Measurements from ENCODE around the gene AAGAB. TPM values are rescaled to one million over a fixed set of nuclear protein-coding genes. Genes with fewer than 3 reads are reported as not detected.

Gene AAGAB
- total RNA-seq, 1 donor from 2014 or later, result 90.8 TPM

- H3K27me3 ChIP-seq (ENCODE audit: control insufficient read depth, insufficient read depth, low read length), result no peaks in the 10 kb centered on the region
- H3K4me3 ChIP-seq (ENCODE audit: low read depth, low read length), result no peak overlapping the region
- DNase-seq (ENCODE audit: low read depth) (peak; percentile 70), FAIRE-seq (no peak)
- no peak for TF ChIP-seq CTCF (IDR thresholded peaks at IDR 0.05; ENCODE audit: insufficient read depth, low read length, severe bottlenecking)
- H3K36me3 ChIP-seq (ENCODE audit: control insufficient read depth, insufficient read depth, low read length), result peaks cover 1% of the 10 kb centered on the region
Measured at GRCh38 chr15:67196672-67197363, 57.6 kb downstream of the AAGAB start.

- DNase-seq (ENCODE audit: low read depth) (no peak), FAIRE-seq (no peak)
- no peak for TF ChIP-seq CTCF (IDR thresholded peaks at IDR 0.05; ENCODE audit: insufficient read depth, low read length, severe bottlenecking)
- no peak overlapping the region for H3K4me3 ChIP-seq (ENCODE audit: low read depth, low read length)
- no peaks in the 10 kb centered on the region for H3K27me3 ChIP-seq (ENCODE audit: control insufficient read depth, insufficient read depth, low read length)
- peaks cover 1% of the 10 kb centered on the region for H3K36me3 ChIP-seq (ENCODE audit: control insufficient read depth, insufficient read depth, low read length)
Measured at GRCh38 chr15:67196222-67196621, 58.2 kb downstream of the AAGAB start.

- no peak for DNase-seq (ENCODE audit: low read depth)
- Histone ChIP-seq H3K4me3 (ENCODE audit: low read depth, low read length) (no peak overlapping the region), H3K27me3 (ENCODE audit: control insufficient read depth, insufficient read depth, low read length) (no peaks in the 10 kb centered on the region), H3K36me3 (ENCODE audit: control insufficient read depth, insufficient read depth, low read length) (peaks cover 8% of the 10 kb centered on the region)
- no peak for FAIRE-seq
- TF ChIP-seq CTCF (IDR thresholded peaks at IDR 0.05; ENCODE audit: insufficient read depth, low read length, severe bottlenecking), result no peak
Measured at GRCh38 chr15:67195305-67195704, 59.2 kb downstream of the AAGAB start.

- TF ChIP-seq CTCF (IDR thresholded peaks at IDR 0.05; ENCODE audit: insufficient read depth, low read length, severe bottlenecking), result no peak
- FAIRE-seq, result no peak
- H3K36me3 ChIP-seq (ENCODE audit: control insufficient read depth, insufficient read depth, low read length), result peaks cover 12% of the 10 kb centered on the region
Measured at GRCh38 chr15:67194171-67195114, 60.0 kb downstream of the AAGAB start.

GRCh38 chr15:67193223-67193990 is 61.1 kb downstream of the AAGAB start:
- peaks cover 18% of the 10 kb centered on the region for H3K36me3 ChIP-seq (ENCODE audit: control insufficient read depth, insufficient read depth, low read length)
- TF ChIP-seq CTCF (IDR thresholded peaks at IDR 0.05; ENCODE audit: insufficient read depth, low read length, severe bottlenecking), result no peak
- no peak for FAIRE-seq

More at GRCh38 chr15:67194171-67195114, 60.0 kb downstream of the AAGAB start:
- H3K27me3 ChIP-seq (ENCODE audit: control insufficient read depth, insufficient read depth, low read length), result no peaks in the 10 kb centered on the region
- DNase-seq (ENCODE audit: low read depth), result no peak
- H3K4me3 ChIP-seq (ENCODE audit: low read depth, low read length), result no peak overlapping the region

More at GRCh38 chr15:67193223-67193990, 61.1 kb downstream of the AAGAB start:
- no peaks in the 10 kb centered on the region for H3K27me3 ChIP-seq (ENCODE audit: control insufficient read depth, insufficient read depth, low read length)
- no peak overlapping the region for H3K4me3 ChIP-seq (ENCODE audit: low read depth, low read length)
- no peak for DNase-seq (ENCODE audit: low read depth)

Measured in bronchial epithelial cell (primary cell).